Spinal cord (tissue), 10 donors: ENCODE results near the gene NDUFAF3. TPM values are rescaled to one million over a fixed set of nuclear protein-coding genes. Genes with fewer than 3 reads are reported as not detected.
A peak's percentile ranks its signal among the peaks of the same experiment; 100 is the strongest.
"Not testable (repeated sequence)": the region's sequence is repeated elsewhere in the genome, so short reads cannot be mapped to it uniquely, and the experiment has no call there.

ENCODE experiments used
- DNase-seq, 6 donors: peaks; one replicate each; pipeline versions ENCODE4 v3.0.0 to v3.0.0-alpha.2; 2013 to 2015; ENCODE audit warnings: low spot score in 6 of 6, low read depth in 4 of 6
- H3K27ac ChIP-seq: one replicate; pipeline ENCODE4 v1.5.1; 2013; ENCODE audit warnings: low read depth, low read length, control low read depth
- H3K27me3 ChIP-seq: one replicate; pipeline ENCODE4 v1.6.1; 2013; ENCODE audit warnings: low read length; ENCODE audit not compliant: control insufficient read depth, insufficient read depth
- H3K36me3 ChIP-seq: one replicate; pipeline ENCODE4 v1.6.1; 2013; ENCODE audit warnings: low read length; ENCODE audit not compliant: control insufficient read depth, insufficient read depth
- H3K4me1 ChIP-seq: one replicate; pipeline ENCODE4 v1.6.1; 2013; ENCODE audit warnings: low read length; ENCODE audit not compliant: control insufficient read depth, insufficient read depth
- H3K4me3 ChIP-seq: one replicate; pipeline ENCODE4 v1.5.1; 2013; ENCODE audit warnings: low read depth, low read length, control low read depth
- H3K9me3 ChIP-seq: one replicate; pipeline ENCODE4 v1.6.1; 2013; ENCODE audit warnings: low read length; ENCODE audit not compliant: control insufficient read depth, insufficient read depth
- WGBS: methylation state at CpG from one replicate; pipeline ENCODE4 v1.1.5; 2013; ENCODE audit warnings: missing lambda C conversion rate; ENCODE audit not compliant: insufficient coverage; 5-methylcytosine and 5-hydroxymethylcytosine counted together
- polyA plus RNA-seq, 2 donors: library from polyadenylated mRNA; unstranded; fragments of 120-200 nt; gene quantifications; one replicate each; pipeline ENCODE4 v1.2.1, GENCODE V29; 2013; ENCODE audit not compliant: insufficient read length in 2 of 2
- total RNA-seq, 2 donors: library from RNA; depleted of rRNA in 1 of 2; stranded (reverse); fragments of 120-200 nt in 1 of 2; fragments of >200 nt in 1 of 2; gene quantifications; one replicate each; pipeline versions ENCODE4 v1.2.3 to v1.2.4, GENCODE V29; 2013 to 2014
- donor health status: healthy.

The NDUFAF3 gene
- total and polyA plus RNA-seq, 4 donors, result 37.0 to 97.0 (median 74.5) TPM

GRCh38 chr3:49007771-49008528, 14.0 kb upstream of the NDUFAF3 start:
- DNase-seq, result peak in 2 of 6 donors; percentile 88 to 92
- Histone ChIP-seq H3K4me3 (peak overlapping the region; percentile 99), H3K27me3 (no peaks in the 10 kb centered on the region), H3K9me3 (no peaks in the 10 kb centered on the region), H3K4me1 (peaks cover 31% of the 10 kb centered on the region), H3K36me3 (peaks cover 34% of the 10 kb centered on the region), H3K27ac (peak overlapping the region; percentile 99)
- WGBS, result 14% methylated on average over 37 of the region's 41 CpGs

- WGBS, result 73% methylated on average over 4 of the region's 5 CpGs
- Histone ChIP-seq H3K36me3 (peaks cover 41% of the 10 kb centered on the region), H3K4me3 (peak overlapping the region; percentile 99), H3K27ac (peak overlapping the region; percentile 99), H3K4me1 (peaks cover 34% of the 10 kb centered on the region)
- H3K9me3 ChIP-seq, DNase-seq, H3K27me3 ChIP-seq: not testable (repeated sequence)
These were observed 13.3 kb upstream of the NDUFAF3 start for GRCh38 chr3:49008627-49009026.

GRCh38 chr3:49009396-49009795, 12.5 kb upstream of the NDUFAF3 start:
- no peak for DNase-seq
- Histone ChIP-seq H3K36me3 (peaks cover 48% of the 10 kb centered on the region), H3K4me3 (no peak overlapping the region), H3K27ac (no peak overlapping the region), H3K9me3 (no peaks in the 10 kb centered on the region), H3K27me3 (no peaks in the 10 kb centered on the region), H3K4me1 (peaks cover 37% of the 10 kb centered on the region)
- no CpG with 5 or more reads among the region's 3 CpGs for WGBS

- Histone ChIP-seq H3K4me1 (peaks cover 33% of the 10 kb centered on the region), H3K4me3 (no peak overlapping the region), H3K27me3 (no peaks in the 10 kb centered on the region), H3K9me3 (no peaks in the 10 kb centered on the region), H3K36me3 (peaks cover 64% of the 10 kb centered on the region), H3K27ac (no peak overlapping the region)
- WGBS, result 92% methylated on average over 17 of the region's 17 CpGs
- no peak for DNase-seq
These were observed 9.4 kb upstream of the NDUFAF3 start for GRCh38 chr3:49012441-49013017.

- Histone ChIP-seq H3K9me3 (no peaks in the 10 kb centered on the region), H3K4me1 (peaks cover 30% of the 10 kb centered on the region), H3K4me3 (no peak overlapping the region), H3K36me3 (peaks cover 64% of the 10 kb centered on the region), H3K27ac (no peak overlapping the region), H3K27me3 (no peaks in the 10 kb centered on the region)
- 91% methylated on average over 19 of the region's 19 CpGs for WGBS
- no peak for DNase-seq
These were observed 8.7 kb upstream of the NDUFAF3 start for GRCh38 chr3:49013113-49013737.

- no peak for DNase-seq
- WGBS, result 89% methylated on average over 17 of the region's 24 CpGs
- Histone ChIP-seq H3K4me1 (peaks cover 28% of the 10 kb centered on the region), H3K9me3 (no peaks in the 10 kb centered on the region), H3K36me3 (peaks cover 64% of the 10 kb centered on the region), H3K4me3 (no peak overlapping the region), H3K27me3 (no peaks in the 10 kb centered on the region), H3K27ac (no peak overlapping the region)
These were observed 7.9 kb upstream of the NDUFAF3 start for GRCh38 chr3:49013738-49014660.

- Histone ChIP-seq H3K4me3 (no peak overlapping the region), H3K27ac (no peak overlapping the region), H3K36me3 (peaks cover 64% of the 10 kb centered on the region), H3K9me3 (no peaks in the 10 kb centered on the region), H3K4me1 (peaks cover 38% of the 10 kb centered on the region), H3K27me3 (no peaks in the 10 kb centered on the region)
- DNase-seq, result no peak
- 90% methylated on average over 4 of the region's 8 CpGs for whole genome bisulfite sequencing
These were observed 6.8 kb upstream of the NDUFAF3 start for GRCh38 chr3:49015072-49015471.

GRCh38 chr3:49015765-49016164, 6.2 kb upstream of the NDUFAF3 start:
- no peak for DNase-seq
- Histone ChIP-seq H3K9me3 (no peaks in the 10 kb centered on the region), H3K4me3 (no peak overlapping the region), H3K4me1 (peaks cover 45% of the 10 kb centered on the region), H3K27ac (no peak overlapping the region), H3K36me3 (peaks cover 62% of the 10 kb centered on the region), H3K27me3 (no peaks in the 10 kb centered on the region)
- 79% methylated on average over 5 of the region's 6 CpGs for WGBS
